Adrenal gland (tissue), 12 donors: Measurements from ENCODE around the gene LUC7L3. TPM values are rescaled to one million over a fixed set of nuclear protein-coding genes. Genes with fewer than 3 reads are reported as not detected.
"Not testable (repeated sequence)": the region's sequence is repeated elsewhere in the genome, so short reads cannot be mapped to it uniquely, and the experiment has no call there.

Experiments
- DNase-seq, 7 donors: peaks; one replicate each; pipeline ENCODE4 v3.0.0-alpha.2; 2019 to 2020
- H3K27ac ChIP-seq, 5 donors: fragments of 200-600 bp; sonication (generic) in 4 of 5; 1 replicate in 3 of 5; 2 replicates in 2 of 5; pipeline versions ENCODE4 v1.5.1 to v1.8.0; 2016 to 2020; ENCODE audit warnings: mild to moderate bottlenecking in 1 of 5
- H3K27me3 ChIP-seq: fragments of 200-600 bp; 2 replicates; pipeline ENCODE4 v1.8.0; 2021
- H3K36me3 ChIP-seq, 2 donors: fragments of 200-600 bp; replicated peaks in 1 of 2; 1 replicate in 1 of 2; 2 replicates in 1 of 2; pipeline versions ENCODE4 v1.5.1 to v1.8.0; 2018 to 2022
- H3K4me1 ChIP-seq, 2 donors: fragments of 200-600 bp; replicated peaks in 1 of 2; 1 replicate in 1 of 2; 2 replicates in 1 of 2; pipeline versions ENCODE4 v1.5.1 to v1.8.0; 2018 to 2021
- H3K4me3 ChIP-seq, 4 donors: fragments of 200-600 bp; sonication (generic) in 3 of 4; one replicate each; pipeline ENCODE4 v1.5.1; 2016 to 2018
- H3K9me3 ChIP-seq, 3 donors: fragments of 200-600 bp; sonication (generic) in 1 of 3; replicated peaks in 1 of 3; 1 replicate in 2 of 3; 2 replicates in 1 of 3; pipeline versions ENCODE4 v1.5.1 to v1.8.0; 2016 to 2021
- POLR2A ChIP-seq, 2 donors: fragments of 450-650 bp; IDR thresholded peaks; one replicate each; pipeline ENCODE4 v1.6.1; 2017; ENCODE audit warnings: antibody characterized with exemption in 2 of 2, mild to moderate bottlenecking in 2 of 2, moderate library complexity in 1 of 2
- WGBS, 4 donors: extraction: QIAGEN DNeasy Blood & Tissue Kit in 2 of 4; methylation state at CpG; one replicate each; pipeline versions ENCODE4 v1.1.5 to v1.1.7; 2013 to 2017; 5-methylcytosine and 5-hydroxymethylcytosine counted together
- intact Hi-C, 2 donors: fragments of 100-400 bp; cut with DNase I; formaldehyde crosslinking; loops; one replicate each; pipeline versions ENCODE4 v1.14.1 to v1.15.0; 2022 to 2023
- microRNA-seq, 3 donors: library from miRNA; unstranded; fragments of <30 nt; microRNA quantifications; one replicate each; pipeline ENCODE4, GENCODE V29; 2017 to 2020
- polyA plus RNA-seq, 3 donors: library from polyadenylated mRNA; stranded (reverse); fragments of 200-250 nt in 2 of 3; fragments of 350-450 nt in 1 of 3; fragmentation: Illumina TruSeq in 1 of 3; extraction: RNeasy Lipid Tissue Mini Kit (QIAGEN cat#74804) in 1 of 3; gene quantifications; one replicate each; pipeline ENCODE4 v1.2.3, GENCODE V29; 2013 to 2014
- small RNA-seq, 2 donors: library from RNA; depleted of rRNA; stranded (forward); fragments of <200 nt; gene quantifications; one replicate each; pipeline ENCODE3, GENCODE V24; 2016
- total RNA-seq, 9 donors: library from RNA; depleted of rRNA in 4 of 9; stranded (reverse); fragments of >200 nt in 4 of 9; fragments of 120-200 nt in 1 of 9; fragmentation: NEBNext Ultra II Directional in 1 of 9; extraction: Animal tissue kit (Norgen Biotek cat#: 25700) in 1 of 9; gene quantifications; one replicate each; pipeline versions ENCODE4 v1.1.0 to v1.2.4, GENCODE V29; 2013 to 2023
- TF ChIP-seq, protein P1 (sequence below), 6 experiments: fragments of 450-650 bp in 4 of 6; fragments of 200-600 bp in 2 of 6; sonication (generic) in 1 of 6; IDR thresholded peaks; 1 replicate in 5 of 6; 2 replicates in 1 of 6; pipeline versions ENCODE4 v1.5.1 to v1.8.0; 2016 to 2021; ENCODE audit warnings: antibody characterized with exemption in 6 of 6, mild to moderate bottlenecking in 2 of 6, moderate library complexity in 1 of 6
- donor health status: healthy with polysubstance abuse.
- donor health status: Bipolar disorder and iron deficiency.
- donor health status: DM: yes; HTN: yes; CAD: no.
- donor health status: DM: no; HTN: no; CAD: no.
- donor health status: DM: no; HTN: no; CAD: no.
- donor health status: DM: yes; HTN: yes; CAD: no.

Gene LUC7L3
- total and polyA plus RNA-seq, 12 donors = 16.1 to 248 (median 89.2) TPM

DNA sequence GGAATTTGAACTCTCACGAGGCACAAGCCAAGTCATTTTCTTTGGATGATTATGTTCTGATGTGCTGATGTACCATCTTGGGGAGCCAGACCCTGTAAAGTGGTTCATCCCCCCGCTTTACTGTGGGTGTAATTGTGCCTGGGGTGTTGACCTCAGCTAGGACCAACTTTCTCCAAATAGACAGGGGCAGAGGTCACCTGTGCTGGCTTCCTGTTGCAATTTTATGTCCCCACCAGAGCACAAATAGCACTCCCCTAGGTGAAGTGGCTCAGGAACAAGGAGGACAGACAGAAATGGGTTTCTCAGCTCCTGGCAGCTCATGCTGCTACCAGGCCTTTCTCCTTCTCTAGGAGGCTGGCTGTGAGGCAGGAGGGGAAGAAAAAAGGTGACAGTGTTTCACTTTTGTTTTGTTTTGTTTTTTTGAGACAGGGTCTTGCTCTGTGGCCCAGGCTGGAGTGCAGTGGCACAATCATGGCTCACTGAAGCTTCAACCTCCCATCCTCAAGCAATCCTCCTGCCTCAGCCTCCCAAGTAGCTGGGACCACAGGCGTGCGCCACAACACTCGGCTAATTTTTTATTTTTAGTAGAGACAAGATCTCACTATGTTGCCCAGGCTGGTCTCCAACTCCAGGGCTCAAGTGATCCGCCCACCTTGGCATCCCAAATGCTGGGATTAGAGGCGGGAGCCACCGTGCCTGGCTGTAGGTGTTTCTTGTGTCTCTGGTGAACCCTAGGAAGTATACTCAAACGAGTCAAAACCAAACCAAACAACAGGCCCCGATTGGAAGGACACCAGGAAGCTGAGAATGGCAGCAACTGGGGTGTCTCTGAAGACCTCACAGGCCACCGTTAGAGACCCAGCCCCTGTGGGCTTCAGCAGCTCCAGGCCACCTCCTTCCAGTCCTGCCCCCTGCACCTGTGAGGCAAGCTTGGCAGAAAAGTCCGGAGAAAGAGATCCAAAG lies 83.5 kb downstream of the LUC7L3 start:
- H3K36me3 ChIP-seq = no peaks in the 10 kb centered on the region
- no peak for DNase-seq
- no peaks in the 10 kb centered on the region for H3K4me1 ChIP-seq
- H3K9me3 ChIP-seq = no peaks in the 10 kb centered on the region
- no peak overlapping the region for H3K4me3 ChIP-seq
- no peak overlapping the region for H3K27ac ChIP-seq
- no peaks in the 10 kb centered on the region for H3K27me3 ChIP-seq
- TF ChIP-seq POLR2A (IDR thresholded peaks at IDR 0.05) = no peak
- TF ChIP-seq, protein P1, sequence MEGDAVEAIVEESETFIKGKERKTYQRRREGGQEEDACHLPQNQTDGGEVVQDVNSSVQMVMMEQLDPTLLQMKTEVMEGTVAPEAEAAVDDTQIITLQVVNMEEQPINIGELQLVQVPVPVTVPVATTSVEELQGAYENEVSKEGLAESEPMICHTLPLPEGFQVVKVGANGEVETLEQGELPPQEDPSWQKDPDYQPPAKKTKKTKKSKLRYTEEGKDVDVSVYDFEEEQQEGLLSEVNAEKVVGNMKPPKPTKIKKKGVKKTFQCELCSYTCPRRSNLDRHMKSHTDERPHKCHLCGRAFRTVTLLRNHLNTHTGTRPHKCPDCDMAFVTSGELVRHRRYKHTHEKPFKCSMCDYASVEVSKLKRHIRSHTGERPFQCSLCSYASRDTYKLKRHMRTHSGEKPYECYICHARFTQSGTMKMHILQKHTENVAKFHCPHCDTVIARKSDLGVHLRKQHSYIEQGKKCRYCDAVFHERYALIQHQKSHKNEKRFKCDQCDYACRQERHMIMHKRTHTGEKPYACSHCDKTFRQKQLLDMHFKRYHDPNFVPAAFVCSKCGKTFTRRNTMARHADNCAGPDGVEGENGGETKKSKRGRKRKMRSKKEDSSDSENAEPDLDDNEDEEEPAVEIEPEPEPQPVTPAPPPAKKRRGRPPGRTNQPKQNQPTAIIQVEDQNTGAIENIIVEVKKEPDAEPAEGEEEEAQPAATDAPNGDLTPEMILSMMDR (IDR thresholded peaks at IDR 0.05) = no peak
- intact Hi-C loops = no loop called here
- WGBS, 4 donors = 85 to 94% (median 86%) methylated on average over 7 to 12 of the region's 12 CpGs

DNA sequence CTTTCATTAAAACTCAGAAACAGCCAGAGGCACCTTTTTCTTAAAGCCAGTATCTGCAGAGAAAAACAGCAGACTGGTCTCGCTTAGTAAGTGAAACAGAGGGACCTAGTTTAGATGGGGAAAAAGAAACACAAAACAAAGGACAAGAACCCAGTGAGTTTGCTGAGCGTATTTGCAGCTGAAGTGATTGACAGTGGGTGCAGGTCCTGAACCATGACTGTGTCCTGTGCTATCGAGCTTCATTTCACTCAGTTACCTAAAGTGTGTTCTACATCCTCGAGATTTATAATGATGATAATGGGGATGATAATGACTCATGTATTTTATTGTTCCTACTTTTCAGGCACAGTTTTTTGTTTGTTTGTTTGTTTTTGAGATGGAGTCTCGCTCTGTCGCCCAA lies 84.3 kb downstream of the LUC7L3 start:
- H3K4me1 ChIP-seq = no peaks in the 10 kb centered on the region
- WGBS, 4 donors = 83 to 87% (median 85%) methylated on average over 6 of the region's 6 CpGs
- TF ChIP-seq, protein P1 (IDR thresholded peaks at IDR 0.05) = no peak
- TF ChIP-seq POLR2A (IDR thresholded peaks at IDR 0.05) = no peak
- no peaks in the 10 kb centered on the region for H3K27me3 ChIP-seq
- intact Hi-C loops = no loop called here
- H3K9me3 ChIP-seq = no peaks in the 10 kb centered on the region
- H3K4me3 ChIP-seq = no peak overlapping the region
- H3K27ac ChIP-seq = no peak overlapping the region
- no peaks in the 10 kb centered on the region for H3K36me3 ChIP-seq
- DNase-seq = no peak

DNA sequence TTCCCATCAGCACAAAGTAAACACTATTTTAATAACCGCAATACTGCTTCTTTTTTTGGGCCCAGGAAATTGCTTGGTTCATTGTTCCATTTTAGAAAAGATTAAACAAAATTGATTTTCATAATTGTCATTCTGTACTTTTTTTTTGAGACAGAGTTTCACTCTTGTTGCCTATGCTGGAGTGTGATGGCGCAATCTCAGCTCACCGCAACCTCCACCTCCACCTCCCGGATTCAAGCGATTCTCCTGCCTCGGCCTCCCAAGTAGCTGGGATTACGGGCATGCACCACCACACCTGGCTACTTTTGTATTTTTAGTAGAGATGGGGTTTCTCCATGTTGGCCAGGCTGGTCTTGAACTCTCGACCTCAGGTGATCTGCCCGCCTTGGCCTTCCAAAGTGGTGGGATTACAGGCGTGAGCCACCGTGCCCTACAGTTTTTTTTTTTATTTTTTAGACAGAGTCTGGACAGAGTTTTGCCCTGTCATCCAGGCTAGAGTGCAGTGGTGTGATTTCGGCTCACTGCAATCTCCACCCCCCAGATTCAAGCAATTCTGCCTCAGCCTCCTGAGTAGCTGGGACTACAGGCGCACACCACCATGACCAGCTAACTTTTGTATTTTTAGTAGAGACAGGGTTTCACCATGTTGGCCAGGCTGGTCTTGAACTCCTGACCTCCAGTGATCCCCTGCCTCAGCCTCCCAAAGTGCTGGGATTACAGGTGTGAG lies 85.5 kb downstream of the LUC7L3 start:
- 90 to 96% (median 94%) methylated on average over 13 of the region's 13 CpGs for WGBS, 4 donors
- H3K27ac ChIP-seq, DNase-seq, H3K36me3 ChIP-seq, H3K27me3 ChIP-seq, H3K4me3 ChIP-seq, H3K4me1 ChIP-seq, H3K9me3 ChIP-seq, intact Hi-C loops: not testable (repeated sequence)

DNA sequence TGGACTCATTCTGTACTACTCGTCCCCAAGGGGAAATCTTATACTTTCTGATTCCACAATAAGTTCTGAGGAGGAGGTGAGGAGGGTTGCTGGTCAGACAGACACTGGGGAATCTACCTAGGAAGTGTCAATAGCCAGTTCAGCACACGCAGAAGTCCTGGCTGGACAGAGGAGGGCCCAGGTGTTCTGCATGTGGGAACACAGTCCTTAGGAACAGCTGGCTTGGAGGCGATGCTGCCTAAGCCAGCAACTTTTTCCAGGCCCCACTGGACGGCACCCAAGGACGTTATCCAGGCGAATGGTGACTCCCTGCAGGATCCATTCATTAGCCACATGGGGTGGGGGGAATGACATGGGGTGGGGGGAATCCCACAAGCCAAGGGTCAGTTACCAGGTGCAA lies 86.1 kb downstream of the LUC7L3 start:
- 62 to 90% (median 74%) methylated on average over 2 to 6 of the region's 6 CpGs for WGBS, 4 donors
- Histone ChIP-seq H3K36me3 (no peaks in the 10 kb centered on the region), H3K27me3 (no peaks in the 10 kb centered on the region), H3K4me3 (no peak overlapping the region), H3K27ac (no peak overlapping the region), H3K4me1 (no peaks in the 10 kb centered on the region), H3K9me3 (no peaks in the 10 kb centered on the region)
- TF ChIP-seq, protein P1 (IDR thresholded peaks at IDR 0.05) = no peak
- no peak for TF ChIP-seq POLR2A (IDR thresholded peaks at IDR 0.05)
- intact Hi-C loops = no loop called here
- no peak for DNase-seq

Small RNAs within 50 kb of the gene (microRNA-seq; reads per million reads assigned to microRNA genes)
- 0 reads per million in 3 donors for gene MIR8059

Small RNAs within 50 kb of the gene (small RNA-seq; reads per million reads assigned to genes)
- 0 reads per million in 2 donors for gene AC005921.1
- gene MIR8059 = 0 reads per million in 2 donors
- 0 reads per million in 2 donors for gene RF00019

Other genes starting within 250 kb of the LUC7L3 start
- 10 to 100 TPM; 28.4 to 77.3 (median 51.7) TPM for gene RSAD1, start 240.7 kb upstream of the LUC7L3 start, total RNA-seq
- 10 to 100 TPM; 31.6 to 69.0 (median 60.5) TPM for gene RSAD1, start 240.7 kb upstream of the LUC7L3 start, polyA plus RNA-seq
- 1 to 10 TPM in 7 of 9 donors, under 1 TPM in 1, not detected in 1; 0.12 to 8.9 (median 2.3) TPM for gene MYCBPAP, start 211.2 kb upstream of the LUC7L3 start, total RNA-seq
- gene MYCBPAP, start 211.2 kb upstream of the LUC7L3 start, polyA plus RNA-seq = 1 to 10 TPM in 2 of 3 donors, under 1 TPM in 1; 0.27 to 4.4 (median 2.2) TPM
- 10 to 100 TPM in 7 of 9 donors, 1 to 10 TPM in 2; 1.7 to 96.1 (median 36.0) TPM for gene EPN3, start 186.9 kb upstream of the LUC7L3 start, total RNA-seq
- gene EPN3, start 186.9 kb upstream of the LUC7L3 start, polyA plus RNA-seq = 10 to 100 TPM in 2 of 3 donors, 1 to 10 TPM in 1; 1.2 to 32.3 (median 10.5) TPM
- 100 to 1,000 TPM in 7 of 9 donors, 10 to 100 TPM in 2; 52.1 to 205 (median 151) TPM for gene SPATA20, start 172.4 kb upstream of the LUC7L3 start, total RNA-seq
- 100 to 1,000 TPM in 2 of 3 donors, 10 to 100 TPM in 1; 12.7 to 246 (median 150) TPM for gene SPATA20, start 172.4 kb upstream of the LUC7L3 start, polyA plus RNA-seq
- 1 to 10 TPM in 1 of 9 donors, under 1 TPM in 7, not detected in 1; 0.06 to 2.6 (median 0.20) TPM for gene CACNA1G, start 158.9 kb upstream of the LUC7L3 start, total RNA-seq
- gene CACNA1G, start 158.9 kb upstream of the LUC7L3 start, polyA plus RNA-seq = under 1 TPM; 0.05 to 0.24 (median 0.07) TPM
- gene ABCC3, start 84.7 kb upstream of the LUC7L3 start, total RNA-seq = 100 to 1,000 TPM in 8 of 9 donors, 1 to 10 TPM in 1; 7.2 to 422 (median 239) TPM
- 100 to 1,000 TPM; 164 to 448 (median 414) TPM for gene ABCC3, start 84.7 kb upstream of the LUC7L3 start, polyA plus RNA-seq
- gene ANKRD40, start 11.7 kb upstream of the LUC7L3 start, total RNA-seq = 10 to 100 TPM; 24.8 to 46.4 (median 40.3) TPM
- gene ANKRD40, start 11.7 kb upstream of the LUC7L3 start, polyA plus RNA-seq = 10 to 100 TPM; 14.9 to 37.0 (median 18.7) TPM
- gene ANKRD40CL, start 47.9 kb downstream of the LUC7L3 start, total RNA-seq = not detected
- not detected for gene ANKRD40CL, start 47.9 kb downstream of the LUC7L3 start, polyA plus RNA-seq
- gene WFIKKN2, start 116.0 kb downstream of the LUC7L3 start, total RNA-seq = 1 to 10 TPM in 8 of 9 donors, under 1 TPM in 1; 0.95 to 4.3 (median 1.5) TPM
- 1 to 10 TPM in 2 of 3 donors, under 1 TPM in 1; 0.81 to 1.4 (median 1.4) TPM for gene WFIKKN2, start 116.0 kb downstream of the LUC7L3 start, polyA plus RNA-seq
- 100 to 1,000 TPM in 4 of 9 donors, 10 to 100 TPM in 5; 22.4 to 332 (median 81.5) TPM for gene TOB1, start 146.8 kb downstream of the LUC7L3 start, total RNA-seq
- 10 to 100 TPM; 42.9 to 75.4 (median 49.3) TPM for gene TOB1, start 146.8 kb downstream of the LUC7L3 start, polyA plus RNA-seq